ENCODE results near the gene ENTPD7. TPM values are rescaled to one million over a fixed set of nuclear protein-coding genes. Genes with fewer than 3 reads are reported as not detected.

The ENTPD7 gene
- total RNA-seq, 1 donor from 2014 or later: 16.5 TPM

GRCh38 chr10:99615426-99615825 lies 43.9 kb upstream of the ENTPD7 start:
- Mint-ChIP-seq H3K36me3 (ENCODE audit: low read depth, unreplicated experiment) (peaks cover 8% of the 10 kb centered on the region), H3K9me3 (ENCODE audit: unreplicated experiment) (no peaks in the 10 kb centered on the region), H3K4me3 (ENCODE audit: unreplicated experiment) (no peak overlapping the region), H3K27me3 (ENCODE audit: unreplicated experiment) (peaks cover 1% of the 10 kb centered on the region), H3K4me1 (ENCODE audit: unreplicated experiment) (peaks cover 11% of the 10 kb centered on the region), H3K27ac (ENCODE audit: unreplicated experiment) (no peak overlapping the region)
- TF ChIP-seq, protein P1, sequence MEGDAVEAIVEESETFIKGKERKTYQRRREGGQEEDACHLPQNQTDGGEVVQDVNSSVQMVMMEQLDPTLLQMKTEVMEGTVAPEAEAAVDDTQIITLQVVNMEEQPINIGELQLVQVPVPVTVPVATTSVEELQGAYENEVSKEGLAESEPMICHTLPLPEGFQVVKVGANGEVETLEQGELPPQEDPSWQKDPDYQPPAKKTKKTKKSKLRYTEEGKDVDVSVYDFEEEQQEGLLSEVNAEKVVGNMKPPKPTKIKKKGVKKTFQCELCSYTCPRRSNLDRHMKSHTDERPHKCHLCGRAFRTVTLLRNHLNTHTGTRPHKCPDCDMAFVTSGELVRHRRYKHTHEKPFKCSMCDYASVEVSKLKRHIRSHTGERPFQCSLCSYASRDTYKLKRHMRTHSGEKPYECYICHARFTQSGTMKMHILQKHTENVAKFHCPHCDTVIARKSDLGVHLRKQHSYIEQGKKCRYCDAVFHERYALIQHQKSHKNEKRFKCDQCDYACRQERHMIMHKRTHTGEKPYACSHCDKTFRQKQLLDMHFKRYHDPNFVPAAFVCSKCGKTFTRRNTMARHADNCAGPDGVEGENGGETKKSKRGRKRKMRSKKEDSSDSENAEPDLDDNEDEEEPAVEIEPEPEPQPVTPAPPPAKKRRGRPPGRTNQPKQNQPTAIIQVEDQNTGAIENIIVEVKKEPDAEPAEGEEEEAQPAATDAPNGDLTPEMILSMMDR (IDR thresholded peaks at IDR 0.05; ENCODE audit: unreplicated experiment): no peak
- DNase-seq (ENCODE audit: low spot score): no peak

DNA sequence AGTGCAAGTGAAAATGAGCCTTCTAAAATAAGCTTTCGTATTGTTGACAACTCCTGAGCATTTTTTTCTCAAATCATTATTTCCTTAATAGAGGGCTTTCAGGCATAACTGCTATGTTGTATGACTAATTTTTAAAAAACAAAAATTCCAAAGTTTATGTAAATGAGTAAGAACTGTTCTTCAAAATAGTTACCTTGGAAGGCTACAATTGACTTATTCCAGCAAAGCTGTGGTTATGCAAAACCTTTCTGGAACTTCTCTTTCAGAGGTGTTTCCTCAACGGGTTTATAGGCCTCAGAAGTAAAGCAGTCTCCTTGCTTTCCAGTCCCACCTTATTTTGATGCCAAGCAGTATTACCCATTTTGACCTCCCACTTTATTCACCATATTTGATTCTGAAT lies 41.6 kb upstream of the ENTPD7 start:
- H3K36me3 Mint-ChIP-seq (ENCODE audit: low read depth, unreplicated experiment): peaks cover 6% of the 10 kb centered on the region
- no peak overlapping the region for H3K27ac Mint-ChIP-seq (ENCODE audit: unreplicated experiment)
- TF ChIP-seq, protein P1 (IDR thresholded peaks at IDR 0.05; ENCODE audit: unreplicated experiment): no peak
- no peak for DNase-seq (ENCODE audit: low spot score)
- H3K9me3 Mint-ChIP-seq (ENCODE audit: unreplicated experiment): no peaks in the 10 kb centered on the region
- peaks cover 8% of the 10 kb centered on the region for H3K27me3 Mint-ChIP-seq (ENCODE audit: unreplicated experiment)
- no peak overlapping the region for H3K4me3 Mint-ChIP-seq (ENCODE audit: unreplicated experiment)
- peaks cover 19% of the 10 kb centered on the region for H3K4me1 Mint-ChIP-seq (ENCODE audit: unreplicated experiment)

DNA sequence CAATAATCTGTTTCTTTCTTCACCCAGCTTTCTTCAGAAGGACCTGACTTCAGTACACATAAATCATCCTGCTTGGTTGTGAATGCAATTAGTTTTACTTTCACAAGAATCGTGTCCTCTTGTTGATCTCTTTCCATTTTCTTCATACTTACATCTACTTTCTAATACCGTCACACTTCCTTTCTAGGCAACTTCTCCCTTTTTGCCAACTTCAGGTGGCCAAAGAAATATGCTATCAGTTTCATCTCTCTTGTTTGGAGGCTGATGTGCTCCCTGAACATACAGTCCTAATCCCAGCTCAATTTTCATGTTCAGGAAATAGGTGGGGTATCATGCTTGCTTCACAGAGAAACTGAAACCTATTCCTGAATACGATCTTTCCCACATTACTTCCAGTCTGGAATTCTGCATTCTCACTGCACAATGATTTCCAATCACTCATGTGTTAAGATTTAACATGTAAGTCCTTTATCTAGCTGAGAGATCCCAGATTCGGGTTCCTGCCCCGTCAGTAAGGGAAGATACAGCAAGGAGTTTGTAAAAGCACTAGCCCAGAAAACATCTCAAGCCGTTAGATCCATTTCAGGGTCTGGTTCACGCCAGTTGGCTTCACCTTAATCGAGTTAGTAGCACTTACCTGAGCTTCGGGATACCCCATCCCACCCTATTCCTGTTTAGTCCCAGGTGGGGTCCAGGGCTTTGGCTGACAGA lies 40.1 kb upstream of the ENTPD7 start:
- Mint-ChIP-seq H3K4me3 (ENCODE audit: unreplicated experiment) (peak overlapping the region; percentile 92), H3K4me1 (ENCODE audit: unreplicated experiment) (peaks cover 19% of the 10 kb centered on the region), H3K27ac (ENCODE audit: unreplicated experiment) (peak overlapping the region; percentile 17), H3K9me3 (ENCODE audit: unreplicated experiment) (no peaks in the 10 kb centered on the region), H3K27me3 (ENCODE audit: unreplicated experiment) (peaks cover 10% of the 10 kb centered on the region), H3K36me3 (ENCODE audit: low read depth, unreplicated experiment) (peaks cover 5% of the 10 kb centered on the region)
- DNase-seq (ENCODE audit: low spot score): no peak
- TF ChIP-seq, protein P1 (IDR thresholded peaks at IDR 0.05; ENCODE audit: unreplicated experiment): no peak

GRCh38 chr10:99619851-99620710 lies 39.2 kb upstream of the ENTPD7 start, which contains the start of gene SLC25A28:
TSS of gene SLC25A28 (minus strand) at chr10:99620439. CDS start at chr10:99620335, 104 bp downstream.
- Mint-ChIP-seq H3K27me3 (ENCODE audit: unreplicated experiment) (peaks cover 10% of the 10 kb centered on the region), H3K36me3 (ENCODE audit: low read depth, unreplicated experiment) (peaks cover 5% of the 10 kb centered on the region), H3K4me1 (ENCODE audit: unreplicated experiment) (peaks cover 19% of the 10 kb centered on the region), H3K27ac (ENCODE audit: unreplicated experiment) (peak within 1 kb of the TSS; percentile 87), H3K9me3 (ENCODE audit: unreplicated experiment) (no peaks in the 10 kb centered on the region), H3K4me3 (ENCODE audit: unreplicated experiment) (peak within 1 kb of the TSS; percentile 94)
- peak; percentile 89 for DNase-seq (ENCODE audit: low spot score)
- TF ChIP-seq, protein P1 (IDR thresholded peaks at IDR 0.05; ENCODE audit: unreplicated experiment): no peak

Data from endothelial cell (in vitro differentiated cells).